ENCODE results near the gene ETV6.
"Not testable (repeated sequence)": the region's sequence is repeated elsewhere in the genome, so short reads cannot be mapped to it uniquely, and the experiment has no call there.

ETV6 gene

GRCh38 chr12:11630046-11630706 lies 19.3 kb upstream of the ETV6 start:
- Histone ChIP-seq H3K27me3 (ENCODE audit: insufficient read depth, low read length, poor library complexity, severe bottlenecking) (no peaks in the 10 kb centered on the region), H3K9ac (ENCODE audit: low read depth, low read length, poor library complexity, severe bottlenecking) (no peak overlapping the region), H3F3A (ENCODE audit: low read depth) (no peaks in the 10 kb centered on the region), H3K4me1 (ENCODE audit: insufficient read depth, low read length, poor library complexity, severe bottlenecking) (no peaks in the 10 kb centered on the region), H2AFZ (ENCODE audit: low read length) (peak overlapping the region; percentile 65), H3K79me2 (ENCODE audit: insufficient read depth, low read length) (no peaks in the 10 kb centered on the region), H3K9me2 (replicated peaks; ENCODE audit: low read depth, low read length) (no peaks in the 10 kb centered on the region), H3K4me2 (ENCODE audit: low read depth, low read length, poor library complexity, severe bottlenecking) (no peak overlapping the region), H4K20me1 (ENCODE audit: insufficient read depth, low read length, poor library complexity, severe bottlenecking) (no peaks in the 10 kb centered on the region), H3K36me3 (ENCODE audit: insufficient read depth, low read length) (no peaks in the 10 kb centered on the region), H3K9me3 (ENCODE audit: insufficient read depth, low read depth, low read length) (no peaks in the 10 kb centered on the region), H3K4me3 (ENCODE audit: low read length, poor library complexity, severe bottlenecking) (no peak overlapping the region)
- TF ChIP-seq EZH2phosphoT487 (IDR thresholded peaks at IDR 0.05; ENCODE audit: borderline replicate concordance) (no peak), CTCF (conservative IDR thresholded peaks at IDR 0.05; ENCODE audit: low read length) (no peak)

- Histone ChIP-seq H2AFZ (ENCODE audit: low read length) (no peak overlapping the region), H3K9me3 (ENCODE audit: insufficient read depth, low read depth, low read length) (no peaks in the 10 kb centered on the region), H3K79me2 (ENCODE audit: insufficient read depth, low read length) (no peaks in the 10 kb centered on the region), H3F3A (ENCODE audit: low read depth) (no peaks in the 10 kb centered on the region), H4K20me1 (ENCODE audit: insufficient read depth, low read length, poor library complexity, severe bottlenecking) (no peaks in the 10 kb centered on the region), H3K9me2 (replicated peaks; ENCODE audit: low read depth, low read length) (no peaks in the 10 kb centered on the region), H3K36me3 (ENCODE audit: insufficient read depth, low read length) (no peaks in the 10 kb centered on the region), H3K4me2 (ENCODE audit: low read depth, low read length, poor library complexity, severe bottlenecking) (no peak overlapping the region), H3K9ac (ENCODE audit: low read depth, low read length, poor library complexity, severe bottlenecking) (no peak overlapping the region), H3K4me1 (ENCODE audit: insufficient read depth, low read length, poor library complexity, severe bottlenecking) (no peaks in the 10 kb centered on the region), H3K4me3 (ENCODE audit: low read length, poor library complexity, severe bottlenecking) (no peak overlapping the region), H3K27me3 (ENCODE audit: insufficient read depth, low read length, poor library complexity, severe bottlenecking) (no peaks in the 10 kb centered on the region)
- TF ChIP-seq CTCF (conservative IDR thresholded peaks at IDR 0.05; ENCODE audit: low read length) (no peak), EZH2phosphoT487 (IDR thresholded peaks at IDR 0.05; ENCODE audit: borderline replicate concordance) (no peak)
These were observed 18.2 kb upstream of the ETV6 start for GRCh38 chr12:11631288-11631687.

GRCh38 chr12:11631881-11632280 lies 17.6 kb upstream of the ETV6 start:
- H2AFZ ChIP-seq (ENCODE audit: low read length); H3K36me3 ChIP-seq (ENCODE audit: insufficient read depth, low read length); H3K9ac ChIP-seq (ENCODE audit: low read depth, low read length, poor library complexity, severe bottlenecking); H3K9me2 ChIP-seq (replicated peaks; ENCODE audit: low read depth, low read length); H4K20me1 ChIP-seq (ENCODE audit: insufficient read depth, low read length, poor library complexity, severe bottlenecking); H3K4me3 ChIP-seq (ENCODE audit: low read length, poor library complexity, severe bottlenecking); H3K27me3 ChIP-seq (ENCODE audit: insufficient read depth, low read length, poor library complexity, severe bottlenecking); H3F3A ChIP-seq (ENCODE audit: low read depth); H3K4me1 ChIP-seq (ENCODE audit: insufficient read depth, low read length, poor library complexity, severe bottlenecking); H3K79me2 ChIP-seq (ENCODE audit: insufficient read depth, low read length); H3K9me3 ChIP-seq (ENCODE audit: insufficient read depth, low read depth, low read length); H3K4me2 ChIP-seq (ENCODE audit: low read depth, low read length, poor library complexity, severe bottlenecking): not testable (repeated sequence)

GRCh38 chr12:11633968-11634367 lies 15.5 kb upstream of the ETV6 start:
- no peaks in the 10 kb centered on the region for H3K27me3 ChIP-seq (ENCODE audit: insufficient read depth, low read length, poor library complexity, severe bottlenecking)
- H3K9me3 ChIP-seq (ENCODE audit: insufficient read depth, low read depth, low read length), result no peaks in the 10 kb centered on the region
- H3F3A ChIP-seq (ENCODE audit: low read depth), result no peaks in the 10 kb centered on the region
- H3K9me2 ChIP-seq (replicated peaks; ENCODE audit: low read depth, low read length), result no peaks in the 10 kb centered on the region
- no peak overlapping the region for H2AFZ ChIP-seq (ENCODE audit: low read length)
- H3K4me1 ChIP-seq (ENCODE audit: insufficient read depth, low read length, poor library complexity, severe bottlenecking), result no peaks in the 10 kb centered on the region
- H3K4me3 ChIP-seq (ENCODE audit: low read length, poor library complexity, severe bottlenecking), result no peak overlapping the region
- TF ChIP-seq EZH2phosphoT487 (IDR thresholded peaks at IDR 0.05; ENCODE audit: borderline replicate concordance) (no peak), CTCF (conservative IDR thresholded peaks at IDR 0.05; ENCODE audit: low read length) (no peak)
- H4K20me1 ChIP-seq (ENCODE audit: insufficient read depth, low read length, poor library complexity, severe bottlenecking), result no peaks in the 10 kb centered on the region
- no peaks in the 10 kb centered on the region for H3K36me3 ChIP-seq (ENCODE audit: insufficient read depth, low read length)
- no peak overlapping the region for H3K9ac ChIP-seq (ENCODE audit: low read depth, low read length, poor library complexity, severe bottlenecking)
- H3K4me2 ChIP-seq (ENCODE audit: low read depth, low read length, poor library complexity, severe bottlenecking), result no peak overlapping the region
- no peaks in the 10 kb centered on the region for H3K79me2 ChIP-seq (ENCODE audit: insufficient read depth, low read length)
